ENCODE results near the gene MLIP. TPM values are rescaled to one million over a fixed set of nuclear protein-coding genes. Genes with fewer than 3 reads are reported as not detected.

The MLIP gene
- total RNA-seq, 1 experiment from 2014 or later: 0.59 TPM

DNA sequence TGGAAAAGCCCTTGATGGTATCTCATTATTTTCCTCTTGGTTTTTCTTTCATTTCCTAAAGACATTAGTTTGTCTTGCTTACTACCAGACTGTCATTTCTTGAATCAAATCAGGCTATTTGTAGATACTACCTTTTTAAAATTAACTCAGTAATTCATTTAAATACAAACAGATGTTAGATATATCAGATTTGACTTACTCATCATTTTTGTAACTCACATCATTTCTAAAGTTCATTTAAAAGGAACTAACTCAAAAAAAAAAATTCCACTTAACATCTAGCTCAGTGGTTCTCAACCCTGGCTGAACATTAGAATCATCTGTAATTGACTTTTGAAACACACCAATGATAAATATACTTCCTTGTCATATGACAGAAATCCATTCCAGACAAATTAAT lies 148.8 kb downstream of the MLIP start:
- POLR2A ChIA-PET: no interaction called here

More for the DNA sequence above, 148.8 kb downstream of the MLIP start:
- TF ChIP-seq EZH2 (IDR thresholded peaks at IDR 0.05): no peak
- no peak for TF ChIP-seq CEBPB (IDR thresholded peaks at IDR 0.05; ENCODE audit: low read depth)
- no peak for TF ChIP-seq ELF1 (IDR thresholded peaks at IDR 0.05; ENCODE audit: borderline replicate concordance, low read depth)
- TF ChIP-seq, protein P1, sequence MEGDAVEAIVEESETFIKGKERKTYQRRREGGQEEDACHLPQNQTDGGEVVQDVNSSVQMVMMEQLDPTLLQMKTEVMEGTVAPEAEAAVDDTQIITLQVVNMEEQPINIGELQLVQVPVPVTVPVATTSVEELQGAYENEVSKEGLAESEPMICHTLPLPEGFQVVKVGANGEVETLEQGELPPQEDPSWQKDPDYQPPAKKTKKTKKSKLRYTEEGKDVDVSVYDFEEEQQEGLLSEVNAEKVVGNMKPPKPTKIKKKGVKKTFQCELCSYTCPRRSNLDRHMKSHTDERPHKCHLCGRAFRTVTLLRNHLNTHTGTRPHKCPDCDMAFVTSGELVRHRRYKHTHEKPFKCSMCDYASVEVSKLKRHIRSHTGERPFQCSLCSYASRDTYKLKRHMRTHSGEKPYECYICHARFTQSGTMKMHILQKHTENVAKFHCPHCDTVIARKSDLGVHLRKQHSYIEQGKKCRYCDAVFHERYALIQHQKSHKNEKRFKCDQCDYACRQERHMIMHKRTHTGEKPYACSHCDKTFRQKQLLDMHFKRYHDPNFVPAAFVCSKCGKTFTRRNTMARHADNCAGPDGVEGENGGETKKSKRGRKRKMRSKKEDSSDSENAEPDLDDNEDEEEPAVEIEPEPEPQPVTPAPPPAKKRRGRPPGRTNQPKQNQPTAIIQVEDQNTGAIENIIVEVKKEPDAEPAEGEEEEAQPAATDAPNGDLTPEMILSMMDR (IDR thresholded peaks at IDR 0.05 in 2 of 3, conservative IDR thresholded peaks at IDR 0.05 in 1 of 3; ENCODE audit: borderline replicate concordance in 1 of 3, insufficient read depth in 1 of 3, low read depth in 2 of 3, low read length in 2 of 3): no peak
- no peak for TF ChIP-seq YY1 (IDR thresholded peaks at IDR 0.05; ENCODE audit: extremely low read depth, insufficient replicate concordance, low read depth, low read length)
- no peak for TF ChIP-seq RAD21 (IDR thresholded peaks at IDR 0.05; ENCODE audit: low read depth)
- TF ChIP-seq SIN3A (IDR thresholded peaks at IDR 0.05; ENCODE audit: low read depth): no peak
- TF ChIP-seq, protein P2, sequence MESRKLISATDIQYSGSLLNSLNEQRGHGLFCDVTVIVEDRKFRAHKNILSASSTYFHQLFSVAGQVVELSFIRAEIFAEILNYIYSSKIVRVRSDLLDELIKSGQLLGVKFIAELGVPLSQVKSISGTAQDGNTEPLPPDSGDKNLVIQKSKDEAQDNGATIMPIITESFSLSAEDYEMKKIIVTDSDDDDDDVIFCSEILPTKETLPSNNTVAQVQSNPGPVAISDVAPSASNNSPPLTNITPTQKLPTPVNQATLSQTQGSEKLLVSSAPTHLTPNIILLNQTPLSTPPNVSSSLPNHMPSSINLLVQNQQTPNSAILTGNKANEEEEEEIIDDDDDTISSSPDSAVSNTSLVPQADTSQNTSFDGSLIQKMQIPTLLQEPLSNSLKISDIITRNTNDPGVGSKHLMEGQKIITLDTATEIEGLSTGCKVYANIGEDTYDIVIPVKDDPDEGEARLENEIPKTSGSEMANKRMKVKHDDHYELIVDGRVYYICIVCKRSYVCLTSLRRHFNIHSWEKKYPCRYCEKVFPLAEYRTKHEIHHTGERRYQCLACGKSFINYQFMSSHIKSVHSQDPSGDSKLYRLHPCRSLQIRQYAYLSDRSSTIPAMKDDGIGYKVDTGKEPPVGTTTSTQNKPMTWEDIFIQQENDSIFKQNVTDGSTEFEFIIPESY (IDR thresholded peaks at IDR 0.05; ENCODE audit: extremely low read depth, insufficient replicate concordance, low read length): no peak
- TF ChIP-seq POLR2A (IDR thresholded peaks at IDR 0.05; ENCODE audit: borderline replicate concordance, extremely low read depth, insufficient read depth, insufficient read length): no peak
- no peaks in the 10 kb centered on the region for H3K4me1 ChIP-seq (ENCODE audit: control insufficient read depth in 1 of 2, insufficient read depth in 2 of 2, low read length in 2 of 2)
- H3K9me3 ChIP-seq (ENCODE audit: control insufficient read depth in 1 of 2, insufficient read depth in 1 of 2, low read depth in 1 of 2, low read length in 2 of 2): no peaks in the 10 kb centered on the region
- peak overlapping the region; percentile 38 for H2AFZ ChIP-seq (ENCODE audit: low read depth, low read length, poor library complexity, severe bottlenecking)
- no peaks in the 10 kb centered on the region for H3K79me2 ChIP-seq (ENCODE audit: insufficient read depth, low read length)
- no peaks in the 10 kb centered on the region for H4K20me1 ChIP-seq (ENCODE audit: insufficient read depth)
- no peaks in the 10 kb centered on the region for H3K36me3 ChIP-seq (ENCODE audit: control insufficient read depth in 1 of 2, insufficient read depth in 2 of 2, low read length in 2 of 2)
- no peaks in the 10 kb centered on the region for H3K9me2 ChIP-seq (ENCODE audit: insufficient read depth)
- no peak overlapping the region for H3K4me3 ChIP-seq (replicated peaks in 1 of 2; ENCODE audit: low read depth in 1 of 2, low read length in 2 of 2)
- H3K27me3 ChIP-seq (ENCODE audit: insufficient read depth, low read length): no peaks in the 10 kb centered on the region
- no peak overlapping the region for H3K9ac ChIP-seq (ENCODE audit: low read length)
- no peak overlapping the region for H3K4me2 ChIP-seq (ENCODE audit: low read length)
- no peak overlapping the region for H3K27ac ChIP-seq (ENCODE audit: low read depth, low read length)
- CTCF ChIA-PET: no interaction called here
- no TSS peak for BruUV-seq (replicated peaks)
- no peak for ATAC-seq
- RAD21 ChIA-PET (ENCODE audit: low non-redundant PET in 1 of 2, low total read pairs in 2 of 2, uncharacterized antibody in 2 of 2, unreplicated experiment in 2 of 2): no interaction called here
- intact Hi-C loops (cut with micrococcal nuclease): no loop called here
- DNase-seq (ENCODE audit: low read depth, low spot score): no peak

All from HCT116 (cell line).